GM19238 (cell line): Measurements from ENCODE around the gene AMTN.

Experiments
- DNase-seq: peaks from one replicate; pipeline ENCODE4 v3.0.0; 2011; ENCODE audit warnings: low spot score; ENCODE audit not compliant: insufficient read length

The AMTN gene

GRCh38 chr4:70559924-70560323 is 41.6 kb downstream of the AMTN start:
- DNase-seq: no peak

GRCh38 chr4:70564033-70564432 is 45.7 kb downstream of the AMTN start:
- no peak for DNase-seq

GRCh38 chr4:70570796-70571195 is 52.4 kb downstream of the AMTN start:
- no peak for DNase-seq

DNA sequence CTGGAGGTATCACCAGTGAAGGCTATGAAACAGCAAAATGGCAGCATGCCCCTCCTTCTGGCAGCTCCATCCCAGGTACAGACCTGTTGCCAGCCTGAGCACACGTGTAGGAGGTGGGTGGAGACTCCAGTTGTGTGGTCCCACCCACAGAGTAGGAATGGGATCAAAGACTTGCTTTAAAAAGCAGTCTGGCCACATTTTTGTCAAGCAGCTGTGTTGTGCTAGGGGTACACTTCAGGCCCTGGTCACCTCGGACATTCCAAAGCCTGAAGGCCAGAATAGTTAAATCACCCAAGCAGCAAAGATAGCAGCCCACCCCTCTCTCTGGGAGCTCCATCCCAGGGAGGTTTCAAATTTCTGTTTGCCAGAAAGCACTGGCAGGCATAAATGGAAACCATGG is 53.4 kb downstream of the AMTN start:
- no peak for DNase-seq

DNA sequence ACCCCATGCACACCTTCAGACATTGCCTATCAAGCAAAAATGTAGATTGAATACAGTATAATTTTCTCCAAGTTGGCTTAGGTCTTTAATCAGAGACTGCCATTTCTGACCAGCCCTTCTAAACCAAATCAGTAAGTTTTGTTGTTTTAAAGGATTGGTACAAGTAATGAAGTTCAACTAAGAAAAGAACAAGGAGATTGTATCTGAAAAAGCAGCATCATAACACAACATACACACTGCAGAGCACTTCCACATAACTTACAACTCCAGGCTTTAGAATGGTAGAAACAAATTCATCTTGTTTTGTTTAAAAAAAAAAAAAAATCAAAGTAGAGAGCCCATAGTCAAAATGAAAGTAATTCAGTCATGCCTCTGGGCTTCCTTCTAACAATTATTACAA is 57.6 kb downstream of the AMTN start:
- no peak for DNase-seq

DNA sequence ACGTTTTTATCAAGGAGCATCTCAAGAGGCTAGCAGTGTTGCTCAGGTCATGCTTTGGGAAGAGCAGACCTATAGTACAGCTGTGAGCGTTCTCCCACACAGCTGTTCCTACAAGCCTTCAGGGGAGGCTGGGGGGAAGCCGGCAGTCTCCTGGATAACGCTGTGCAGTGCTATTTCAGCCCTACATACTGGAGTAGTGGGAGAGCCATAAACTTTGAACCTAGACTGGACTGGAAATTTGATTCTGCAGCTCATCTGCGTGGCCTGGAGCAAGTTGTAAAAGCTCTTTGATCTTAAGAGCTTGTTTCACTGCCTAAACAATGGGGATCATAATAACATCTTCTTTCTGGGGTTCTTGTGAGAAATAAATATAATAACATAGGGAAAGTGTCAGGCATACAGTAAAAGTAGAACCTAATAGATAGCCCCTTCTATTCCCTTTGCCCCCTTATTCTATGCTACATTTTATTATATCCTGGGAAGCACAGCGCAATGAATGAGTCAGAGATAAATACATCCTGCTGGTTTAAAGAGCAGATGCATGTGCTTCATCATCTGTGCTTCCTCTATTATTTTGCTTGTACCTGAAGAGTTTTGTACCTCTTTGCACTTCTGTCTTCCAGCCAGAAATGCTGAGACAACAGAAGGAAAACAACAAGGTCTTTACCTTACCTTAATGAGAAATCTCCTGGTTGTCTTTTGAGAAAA is 59.0 kb downstream of the AMTN start:
- DNase-seq: no peak

DNA sequence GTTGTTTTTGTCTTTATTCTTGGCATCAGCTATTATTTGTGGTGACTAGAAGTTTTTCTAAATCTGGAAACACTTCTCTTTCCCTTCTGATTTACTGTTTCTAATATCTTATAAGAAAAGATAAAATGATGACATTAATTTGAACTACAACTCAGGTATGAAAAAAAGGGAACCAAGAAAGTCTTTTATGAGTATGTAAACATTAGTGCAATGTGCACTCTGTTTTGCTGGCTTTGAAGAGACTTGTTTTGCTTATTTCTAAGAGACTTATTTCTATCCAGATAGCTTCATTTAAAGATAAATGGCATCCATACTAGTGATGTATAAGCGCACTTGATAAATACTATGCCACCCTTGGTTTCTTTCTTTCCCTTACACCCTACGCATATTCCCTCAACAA is 63.6 kb downstream of the AMTN start:
- DNase-seq: no peak
